CD8-positive, alpha-beta memory T cell (primary cell): ENCODE results near the gene FBXW8. TPM values are rescaled to one million over a fixed set of nuclear protein-coding genes. Genes with fewer than 3 reads are reported as not detected.

Experiments
- CTCF ChIA-PET: fragments of 350-600 bp; sonication (Branson Sonifier 250); formaldehyde crosslinking; loops from one replicate; lab custom pipeline; 2021; ENCODE audit warnings: antibody characterized with exemption; lab: Charles Lee
- POLR2A ChIA-PET: fragments of 350-600 bp; sonication (Branson Sonifier 250); formaldehyde crosslinking; loops from one replicate; lab custom pipeline; 2021; ENCODE audit warnings: antibody characterized with exemption; lab: Charles Lee
- DNase-seq, 5 donors: peaks; one replicate each; pipeline versions ENCODE4 v3.0.0 to v3.0.0-alpha.2; 2020 to 2022; ENCODE audit warnings: mixed read lengths in 1 of 5
- H3K27ac ChIP-seq: one replicate; pipeline ENCODE4 v1.7.0; 2013; ENCODE audit warnings: low read depth, mild to moderate bottlenecking, low read length, moderate library complexity
- H3K27me3 ChIP-seq: 2 replicates; pipeline ENCODE4 v1.7.0; 2013; ENCODE audit warnings: low read length, mild to moderate bottlenecking; ENCODE audit not compliant: insufficient read depth, poor library complexity, severe bottlenecking
- H3K36me3 ChIP-seq: 2 replicates; pipeline ENCODE4 v1.7.0; 2013; ENCODE audit warnings: mild to moderate bottlenecking, low read length, moderate library complexity; ENCODE audit not compliant: insufficient read depth
- H3K4me1 ChIP-seq: 2 replicates; pipeline ENCODE4 v1.7.0; 2013; ENCODE audit warnings: mild to moderate bottlenecking, low read length, moderate library complexity; ENCODE audit not compliant: insufficient read depth
- H3K4me3 ChIP-seq: 2 replicates; pipeline ENCODE4 v1.7.0; 2013; ENCODE audit warnings: mild to moderate bottlenecking, low read length
- H3K9me3 ChIP-seq: 2 replicates; pipeline ENCODE4 v1.7.0; 2013; ENCODE audit warnings: mild to moderate bottlenecking, low read length
- H3K27ac Mint-ChIP-seq, 8 donors: one replicate each; pipeline ENCODE4 v1.8.0; 2020 to 2021; ENCODE audit warnings: mixed read lengths in 8 of 8, mild to moderate bottlenecking in 6 of 8, inconsistent platforms in 3 of 8, moderate library complexity in 3 of 8
- H3K27me3 Mint-ChIP-seq, 2 donors: one replicate each; pipeline ENCODE4 v1.8.0; 2020 to 2021; ENCODE audit warnings: mixed read lengths in 2 of 2, mild to moderate bottlenecking in 1 of 2, moderate library complexity in 1 of 2
- H3K36me3 Mint-ChIP-seq, 3 donors: one replicate each; pipeline ENCODE4 v1.8.0; 2020 to 2021; ENCODE audit warnings: mixed read lengths in 3 of 3, inconsistent platforms in 1 of 3, mild to moderate bottlenecking in 1 of 3
- H3K4me1 Mint-ChIP-seq, 3 donors: one replicate each; pipeline ENCODE4 v1.8.0; 2020 to 2021; ENCODE audit warnings: mixed read lengths in 3 of 3, inconsistent platforms in 1 of 3, mild to moderate bottlenecking in 1 of 3
- H3K4me3 Mint-ChIP-seq, 7 donors: one replicate each; pipeline ENCODE4 v1.8.0; 2020 to 2021; ENCODE audit warnings: mixed read lengths in 7 of 7, mild to moderate bottlenecking in 6 of 7, moderate library complexity in 4 of 7, inconsistent platforms in 2 of 7
- H3K9me3 Mint-ChIP-seq, 5 donors: one replicate each; pipeline ENCODE4 v1.8.0; 2020 to 2022; ENCODE audit warnings: mixed read lengths in 5 of 5, mild to moderate bottlenecking in 3 of 5, moderate library complexity in 2 of 5, inconsistent platforms in 1 of 5
- polyA plus RNA-seq: library from polyadenylated mRNA; unstranded; fragments of 300-500 nt; fragmentation: Illumina TruSeq; gene quantifications from one replicate; pipeline ENCODE4 v1.2.3, GENCODE V29; 2021
- total RNA-seq, 2 experiments: library from RNA; stranded (reverse); gene quantifications; one replicate each; pipeline ENCODE4 v1.2.3, GENCODE V29; 2021

FBXW8 gene
- total and polyA plus RNA-seq, 3 experiments from 2014 or later, result 6.8 to 10.2 (median 9.3) TPM

DNA sequence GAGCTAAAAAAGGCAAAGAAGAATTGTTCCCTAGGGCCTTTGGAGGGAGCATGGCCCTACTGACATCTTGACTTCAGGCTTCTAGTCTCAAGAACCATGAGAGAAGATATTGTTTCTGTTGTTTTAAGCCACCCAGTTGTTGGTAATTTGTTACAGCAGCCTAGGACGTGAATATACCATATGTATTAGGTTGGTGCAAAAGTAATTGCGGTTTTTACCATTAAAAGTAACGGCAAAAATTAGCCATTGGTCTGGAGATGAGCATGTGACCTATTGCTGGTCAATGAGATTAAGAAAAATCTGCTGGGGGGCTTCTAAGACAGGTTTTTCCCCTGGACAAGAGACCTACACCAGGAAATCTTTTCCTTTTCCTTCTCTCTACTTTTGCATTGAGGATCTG is 19.7 kb upstream of the FBXW8 start:
- POLR2A ChIA-PET, result no interaction called here
- Mint-ChIP-seq H3K4me3 (no peak overlapping the region), H3K27ac (no peak overlapping the region), H3K9me3 (no peaks in the 10 kb centered on the region), H3K4me1 (no peaks in the 10 kb centered on the region), H3K27me3 (peaks cover 15 to 26% of the 10 kb centered on the region in 2 donors), H3K36me3 (no peaks in the 10 kb centered on the region)
- Histone ChIP-seq H3K36me3 (no peaks in the 10 kb centered on the region), H3K9me3 (no peaks in the 10 kb centered on the region), H3K27ac (no peak overlapping the region), H3K27me3 (no peaks in the 10 kb centered on the region), H3K4me1 (no peaks in the 10 kb centered on the region), H3K4me3 (no peak overlapping the region)
- DNase-seq, result no peak
- CTCF ChIA-PET, result no interaction called here

DNA sequence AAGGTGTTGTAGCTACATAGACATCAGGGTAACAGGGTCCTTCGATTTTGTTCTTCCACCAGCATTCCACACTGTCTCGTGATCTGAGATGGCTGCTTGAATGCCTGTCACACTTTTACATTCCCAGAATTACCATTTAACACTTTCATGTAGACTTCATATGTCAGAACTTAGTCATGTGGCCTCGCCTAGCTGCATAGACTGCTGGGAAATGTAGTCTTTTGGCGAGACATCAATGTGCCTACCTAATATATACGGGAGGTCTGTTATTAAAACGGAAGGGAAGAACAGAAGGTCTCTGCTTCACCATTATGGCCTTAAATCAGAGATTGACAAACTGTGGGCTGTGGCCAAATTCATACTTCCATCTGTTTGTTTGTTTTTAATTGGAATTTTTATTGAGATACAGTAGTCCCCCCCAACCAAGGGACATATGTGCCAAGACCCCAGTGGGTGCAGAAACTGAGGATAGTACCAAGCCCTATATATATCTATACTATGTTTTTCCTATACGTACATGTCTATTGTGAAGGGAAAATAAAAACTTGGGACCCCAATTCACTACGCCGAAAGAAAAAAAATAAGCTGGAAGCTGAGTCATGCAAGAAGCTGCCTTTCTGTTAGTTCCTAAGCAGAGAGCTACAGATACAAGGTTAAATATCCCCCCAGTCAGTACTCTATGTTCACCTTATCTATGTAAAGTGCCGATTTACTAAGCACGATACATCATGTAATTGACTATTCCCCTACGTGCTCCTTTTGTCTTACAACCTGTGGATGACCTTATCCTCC is 18.2 kb upstream of the FBXW8 start:
- H3K4me3 ChIP-seq, result no peak overlapping the region
- no peaks in the 10 kb centered on the region for H3K4me1 ChIP-seq
- H3K4me3 Mint-ChIP-seq, result no peak overlapping the region
- CTCF ChIA-PET, result no interaction called here
- H3K27ac ChIP-seq, result no peak overlapping the region
- POLR2A ChIA-PET, result no interaction called here
- no peak overlapping the region for H3K27ac Mint-ChIP-seq
- H3K4me1 Mint-ChIP-seq, result no peaks in the 10 kb centered on the region
- H3K9me3 ChIP-seq, result no peaks in the 10 kb centered on the region
- no peaks in the 10 kb centered on the region for H3K36me3 Mint-ChIP-seq
- no peaks in the 10 kb centered on the region for H3K36me3 ChIP-seq
- H3K27me3 Mint-ChIP-seq, result peaks cover 18 to 22% of the 10 kb centered on the region in 2 donors
- no peaks in the 10 kb centered on the region for H3K9me3 Mint-ChIP-seq
- DNase-seq, result no peak
- no peaks in the 10 kb centered on the region for H3K27me3 ChIP-seq

DNA sequence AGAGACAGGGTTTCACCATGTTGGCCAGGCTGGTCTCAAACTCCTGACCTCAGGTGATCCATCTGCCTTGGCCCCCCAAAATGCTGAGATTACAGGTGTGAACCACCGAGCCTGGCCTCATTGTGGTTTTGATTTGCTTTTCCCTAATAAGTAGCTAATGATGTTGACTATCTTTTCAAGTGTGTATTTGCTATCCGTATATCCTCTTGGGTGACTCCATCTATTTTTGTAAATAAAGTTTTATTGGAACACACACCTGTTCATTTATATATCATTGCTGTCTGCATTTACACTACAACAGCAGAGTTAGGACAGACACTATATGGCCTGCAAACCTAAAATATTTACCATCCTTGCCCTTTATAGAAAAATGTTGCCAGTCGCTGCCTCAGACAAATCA is 15.8 kb upstream of the FBXW8 start:
- H3K27me3 Mint-ChIP-seq, result peaks cover 25 to 33% of the 10 kb centered on the region in 2 donors
- no peaks in the 10 kb centered on the region for H3K4me1 Mint-ChIP-seq
- CTCF ChIA-PET, result no interaction called here

DNA sequence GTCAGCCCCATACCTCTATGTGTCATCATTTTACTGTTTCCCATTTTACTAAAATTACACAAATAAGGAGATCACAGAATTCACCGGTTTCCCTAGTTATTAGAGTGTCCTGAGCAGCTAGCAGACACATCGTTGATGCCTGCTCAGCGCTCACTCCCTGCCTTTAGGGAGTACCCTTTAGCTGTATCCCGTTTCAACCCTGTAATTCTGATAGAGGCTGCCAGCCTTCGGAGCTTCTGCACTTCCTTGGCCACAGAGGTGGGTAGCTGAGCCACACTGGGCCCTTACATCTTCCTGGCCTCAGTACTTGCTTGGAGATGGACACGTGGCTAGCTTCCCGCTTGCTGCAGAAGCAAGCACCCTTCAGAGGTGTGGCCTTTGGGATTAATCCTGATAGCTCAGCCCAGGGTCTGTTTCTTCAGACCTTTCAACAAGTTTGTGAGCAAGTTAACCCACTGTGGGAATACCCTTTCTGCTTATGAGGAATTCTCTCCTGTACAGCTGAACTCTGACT is 14.3 kb upstream of the FBXW8 start:
- Histone ChIP-seq H3K27me3 (no peaks in the 10 kb centered on the region), H3K4me1 (no peaks in the 10 kb centered on the region), H3K36me3 (no peaks in the 10 kb centered on the region), H3K4me3 (no peak overlapping the region), H3K27ac (no peak overlapping the region), H3K9me3 (no peaks in the 10 kb centered on the region)
- no peaks in the 10 kb centered on the region for H3K4me1 Mint-ChIP-seq
- DNase-seq, result no peak
- H3K27ac Mint-ChIP-seq, result no peak overlapping the region
- H3K4me3 Mint-ChIP-seq, result no peak overlapping the region
- H3K36me3 Mint-ChIP-seq, result peaks cover 0 to 3% (median 3%) of the 10 kb centered on the region in 3 donors
- H3K9me3 Mint-ChIP-seq, result peaks cover 0 to 3% (median 0%) of the 10 kb centered on the region in 5 donors
- peaks cover 23 to 43% of the 10 kb centered on the region in 2 donors for H3K27me3 Mint-ChIP-seq
- ChIA-PET POLR2A (no interaction called here), CTCF (interaction anchor here (1.1 kb wide), 1 partner anchor 187 kb away, joined by 3 read pairs; no protein-coding TSS in a partner anchor)

More for the DNA sequence above, 15.8 kb upstream of the FBXW8 start:
- Histone ChIP-seq H3K36me3 (no peaks in the 10 kb centered on the region), H3K27ac (no peak overlapping the region), H3K27me3 (no peaks in the 10 kb centered on the region), H3K9me3 (no peaks in the 10 kb centered on the region), H3K4me1 (no peaks in the 10 kb centered on the region), H3K4me3 (no peak overlapping the region)
- POLR2A ChIA-PET, result no interaction called here
- H3K27ac Mint-ChIP-seq, result no peak overlapping the region
- DNase-seq, result no peak
- peaks cover 0 to 3% (median 0%) of the 10 kb centered on the region in 3 donors for H3K36me3 Mint-ChIP-seq
- H3K9me3 Mint-ChIP-seq, result no peaks in the 10 kb centered on the region
- no peak overlapping the region for H3K4me3 Mint-ChIP-seq

DNA sequence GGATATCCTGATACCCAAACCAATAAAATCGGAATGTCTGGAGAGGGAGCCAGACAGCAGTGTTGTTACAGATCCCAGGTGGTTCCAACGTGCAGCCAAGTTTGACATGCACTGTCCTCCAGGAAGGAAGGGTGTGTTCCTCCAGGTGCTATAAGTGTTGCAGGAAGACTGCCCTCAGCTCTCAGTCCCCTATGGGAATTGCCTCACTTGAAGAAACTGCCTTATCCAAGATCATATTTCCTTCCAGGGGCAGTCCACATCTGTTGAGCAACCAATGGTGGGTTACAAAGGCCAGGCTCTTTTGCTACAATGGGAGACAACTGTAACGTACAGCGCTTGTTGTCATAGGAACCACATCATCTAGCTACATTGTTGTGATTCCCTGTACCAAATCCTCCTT is 13.3 kb upstream of the FBXW8 start:
- Histone ChIP-seq H3K36me3 (no peaks in the 10 kb centered on the region), H3K4me1 (no peaks in the 10 kb centered on the region), H3K4me3 (no peak overlapping the region), H3K27me3 (peaks cover 4% of the 10 kb centered on the region), H3K9me3 (no peaks in the 10 kb centered on the region), H3K27ac (no peak overlapping the region)
- DNase-seq, result no peak
- no peaks in the 10 kb centered on the region for H3K4me1 Mint-ChIP-seq
- peak overlapping the region in 1 of 8 donors; percentile 14 for H3K27ac Mint-ChIP-seq
- POLR2A ChIA-PET, result no interaction called here
- peaks cover 26 to 53% of the 10 kb centered on the region in 2 donors for H3K27me3 Mint-ChIP-seq
- H3K9me3 Mint-ChIP-seq, result peaks cover 0 to 3% (median 0%) of the 10 kb centered on the region in 5 donors
- no peak overlapping the region for H3K4me3 Mint-ChIP-seq
- CTCF ChIA-PET, result interaction anchor here (1.1 kb wide), 1 partner anchor 188 kb away, joined by 3 read pairs; no protein-coding TSS in a partner anchor
- H3K36me3 Mint-ChIP-seq, result peaks cover 0 to 3% (median 3%) of the 10 kb centered on the region in 3 donors

DNA sequence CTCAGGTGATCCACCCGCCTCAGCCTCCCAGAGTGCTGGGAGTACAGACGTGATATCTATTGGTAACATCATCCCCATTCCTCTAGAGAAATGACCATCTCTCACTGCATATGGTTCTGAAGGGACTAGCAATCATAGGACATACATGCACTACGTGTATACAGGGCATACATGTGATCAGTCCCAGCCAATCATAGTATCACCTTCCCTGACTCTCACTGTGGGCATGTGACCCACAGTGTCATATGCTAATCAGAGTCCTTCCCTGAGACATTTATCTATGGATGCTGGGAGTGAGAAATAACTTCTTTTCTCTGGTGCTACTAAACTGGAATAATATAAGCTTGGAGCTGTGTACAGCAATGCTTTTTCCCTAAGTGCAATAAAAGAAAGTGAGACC is 12.1 kb upstream of the FBXW8 start:
- Mint-ChIP-seq H3K4me1 (no peaks in the 10 kb centered on the region), H3K9me3 (peaks cover 0 to 3% (median 0%) of the 10 kb centered on the region in 5 donors), H3K27ac (no peak overlapping the region), H3K27me3 (peaks cover 28 to 57% of the 10 kb centered on the region in 2 donors), H3K36me3 (peaks cover 0 to 3% (median 3%) of the 10 kb centered on the region in 3 donors), H3K4me3 (no peak overlapping the region)
- no peaks in the 10 kb centered on the region for H3K9me3 ChIP-seq
- H3K4me3 ChIP-seq, result no peak overlapping the region
- H3K27me3 ChIP-seq, result peaks cover 4% of the 10 kb centered on the region
- POLR2A ChIA-PET, result no interaction called here
- no peaks in the 10 kb centered on the region for H3K4me1 ChIP-seq
- CTCF ChIA-PET, result no interaction called here
- DNase-seq, result no peak
- no peaks in the 10 kb centered on the region for H3K36me3 ChIP-seq
- H3K27ac ChIP-seq, result no peak overlapping the region

DNA sequence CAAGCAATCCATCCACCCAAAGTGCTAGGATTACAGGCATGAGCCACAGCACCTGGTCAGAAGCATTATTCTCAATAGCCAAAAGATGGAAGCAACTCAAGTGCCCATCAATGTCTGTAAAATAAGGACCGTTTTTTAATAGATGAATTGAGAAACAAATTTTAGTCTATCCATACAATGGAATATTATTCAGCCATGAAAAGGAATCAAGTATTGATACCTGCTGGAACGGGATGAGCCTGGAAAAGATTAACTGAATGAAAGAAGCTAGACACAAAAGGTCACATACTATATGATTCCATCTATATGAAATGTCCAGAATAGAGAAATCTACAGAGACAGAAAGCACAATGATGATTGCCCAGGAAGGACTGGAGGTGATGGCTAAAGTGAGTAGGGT is 9.1 kb upstream of the FBXW8 start:
- no peaks in the 10 kb centered on the region for H3K4me1 Mint-ChIP-seq
- Histone ChIP-seq H3K9me3 (no peaks in the 10 kb centered on the region), H3K4me3 (no peak overlapping the region), H3K36me3 (no peaks in the 10 kb centered on the region), H3K4me1 (no peaks in the 10 kb centered on the region), H3K27me3 (peaks cover 4% of the 10 kb centered on the region), H3K27ac (no peak overlapping the region)
- H3K27me3 Mint-ChIP-seq, result peaks cover 32 to 63% of the 10 kb centered on the region in 2 donors
- peaks cover 0 to 3% (median 3%) of the 10 kb centered on the region in 3 donors for H3K36me3 Mint-ChIP-seq
- peaks cover 0 to 3% (median 0%) of the 10 kb centered on the region in 5 donors for H3K9me3 Mint-ChIP-seq
- no peak overlapping the region for H3K27ac Mint-ChIP-seq
- no peak for DNase-seq
- no peak overlapping the region for H3K4me3 Mint-ChIP-seq
- CTCF ChIA-PET, result no interaction called here
- POLR2A ChIA-PET, result no interaction called here

DNA sequence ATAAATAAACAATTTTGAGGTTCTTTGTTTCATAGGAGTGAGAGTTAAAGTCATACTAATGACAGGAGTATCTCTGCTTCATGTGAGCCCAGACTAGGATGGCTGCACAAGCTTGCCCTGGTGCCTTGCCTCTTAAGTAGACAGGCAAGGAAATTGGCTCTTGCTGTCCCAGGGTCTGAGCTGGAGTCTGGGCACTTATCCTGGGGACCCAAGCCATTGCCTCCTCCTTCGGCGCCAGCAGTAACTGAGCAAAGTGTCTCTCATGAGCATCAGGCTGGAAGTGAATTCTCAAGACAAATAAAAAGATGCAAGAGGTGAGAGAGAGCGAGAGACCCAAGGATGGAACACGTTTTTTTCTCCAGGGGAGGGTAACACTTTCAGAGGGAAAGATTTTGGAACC is 6.9 kb upstream of the FBXW8 start:
- Histone ChIP-seq H3K9me3 (no peaks in the 10 kb centered on the region), H3K36me3 (no peaks in the 10 kb centered on the region), H3K4me3 (no peak overlapping the region), H3K27me3 (peaks cover 4% of the 10 kb centered on the region), H3K4me1 (no peaks in the 10 kb centered on the region), H3K27ac (no peak overlapping the region)
- Mint-ChIP-seq H3K27me3 (peaks cover 29 to 52% of the 10 kb centered on the region in 2 donors), H3K9me3 (peaks cover 0 to 3% (median 0%) of the 10 kb centered on the region in 5 donors), H3K4me1 (no peaks in the 10 kb centered on the region), H3K27ac (no peak overlapping the region), H3K4me3 (no peak overlapping the region), H3K36me3 (peaks cover 0 to 3% (median 3%) of the 10 kb centered on the region in 3 donors)
- POLR2A ChIA-PET, result no interaction called here
- CTCF ChIA-PET, result no interaction called here
- no peak for DNase-seq
